ENCODE data around the gene METTL1. TPM values are rescaled to one million over a fixed set of nuclear protein-coding genes. Genes with fewer than 3 reads are reported as not detected.
A peak's percentile ranks its signal among the peaks of the same experiment; 100 is the strongest.

METTL1 gene
- total and polyA plus RNA-seq, 2 donors (not counting 1 experiment from before 2014, with no cell fraction given), result 9.1 to 9.2 TPM

DNA sequence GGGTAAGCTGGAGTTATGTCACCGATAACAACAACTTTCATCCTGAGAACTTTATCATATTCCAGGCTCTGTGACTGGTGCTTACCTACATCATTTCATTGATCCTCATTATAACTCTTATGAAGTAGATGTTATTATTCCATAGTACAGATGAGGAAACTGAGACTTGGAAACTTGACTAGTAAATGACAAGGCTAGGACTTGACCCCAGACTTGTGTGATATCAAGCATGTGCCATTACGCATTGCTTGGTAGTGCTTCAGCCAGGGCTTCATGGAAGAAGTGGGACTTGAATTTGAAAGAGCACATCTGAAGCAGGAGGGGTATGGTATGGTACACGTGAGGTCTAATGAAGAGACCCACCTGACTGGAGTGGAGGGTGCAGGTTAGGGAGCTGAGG is 34.8 kb upstream of the METTL1 start:
- Histone ChIP-seq H3K27me3 (replicated peaks in 1 of 4; ENCODE audit: control extremely low read depth in 1 of 4, control insufficient read depth in 3 of 4, insufficient read depth in 4 of 4, low read length in 3 of 4) (no peaks in the 10 kb centered on the region), H3K4me2 (replicated peaks; ENCODE audit: low read depth, low read length, poor library complexity, severe bottlenecking) (no peak overlapping the region), H3K36me3 (replicated peaks in 1 of 2; ENCODE audit: control extremely low read depth in 1 of 2, control insufficient read depth in 1 of 2, extremely low read depth in 1 of 2, insufficient read depth in 2 of 2, low read length in 1 of 2) (peaks cover 0 to 25% of the 10 kb centered on the region in 2 experiments), H3K27ac (ENCODE audit: low read length in 2 of 2) (no peak overlapping the region), H3K4me1 (ENCODE audit: control insufficient read depth in 2 of 2, insufficient read depth in 2 of 2, low read length in 2 of 2) (no peaks in the 10 kb centered on the region), H3K9me3 (ENCODE audit: control extremely low read depth in 1 of 3, control insufficient read depth in 2 of 3, insufficient read depth in 1 of 3, low read length in 2 of 3) (no peaks in the 10 kb centered on the region), H3K79me2 (ENCODE audit: control insufficient read depth, insufficient read depth, low read length) (no peaks in the 10 kb centered on the region), H4K20me1 (ENCODE audit: control insufficient read depth, insufficient read depth, low read length, poor library complexity, severe bottlenecking) (no peaks in the 10 kb centered on the region), H3K4me3 (ENCODE audit: control extremely low read depth in 1 of 5, extremely low read depth in 1 of 5, insufficient read depth in 1 of 5, low read depth in 2 of 5, low read length in 4 of 5) (no peak overlapping the region), H3K9ac (ENCODE audit: low read length) (no peak overlapping the region), H2AFZ (ENCODE audit: insufficient read depth, low read depth, low read length, poor library complexity, severe bottlenecking) (no peak overlapping the region)
- intact Hi-C loops (cut with micrococcal nuclease), result no loop called here
- ATAC-seq (ENCODE audit: low read depth) (no peak), DNase-seq (no peak)
- no peaks in the 10 kb centered on the region for H3K4me1 Mint-ChIP-seq
- ChIA-PET POLR2A (no interaction called here), CTCF (interaction anchor here (0.9 to 9.6 kb wide), 4 partner anchors 12 to 97 kb away, joined by 3 to 121 read pairs (median 4); partner anchors contain the start of gene AVIL)
- 100% methylated on average over 2 of the region's 3 CpGs for WGBS (ENCODE audit: insufficient coverage)
- no peaks in the 10 kb centered on the region for H3K27me3 Mint-ChIP-seq
- H3K4me3 Mint-ChIP-seq, result no peak overlapping the region
- TF ChIP-seq, protein P1, sequence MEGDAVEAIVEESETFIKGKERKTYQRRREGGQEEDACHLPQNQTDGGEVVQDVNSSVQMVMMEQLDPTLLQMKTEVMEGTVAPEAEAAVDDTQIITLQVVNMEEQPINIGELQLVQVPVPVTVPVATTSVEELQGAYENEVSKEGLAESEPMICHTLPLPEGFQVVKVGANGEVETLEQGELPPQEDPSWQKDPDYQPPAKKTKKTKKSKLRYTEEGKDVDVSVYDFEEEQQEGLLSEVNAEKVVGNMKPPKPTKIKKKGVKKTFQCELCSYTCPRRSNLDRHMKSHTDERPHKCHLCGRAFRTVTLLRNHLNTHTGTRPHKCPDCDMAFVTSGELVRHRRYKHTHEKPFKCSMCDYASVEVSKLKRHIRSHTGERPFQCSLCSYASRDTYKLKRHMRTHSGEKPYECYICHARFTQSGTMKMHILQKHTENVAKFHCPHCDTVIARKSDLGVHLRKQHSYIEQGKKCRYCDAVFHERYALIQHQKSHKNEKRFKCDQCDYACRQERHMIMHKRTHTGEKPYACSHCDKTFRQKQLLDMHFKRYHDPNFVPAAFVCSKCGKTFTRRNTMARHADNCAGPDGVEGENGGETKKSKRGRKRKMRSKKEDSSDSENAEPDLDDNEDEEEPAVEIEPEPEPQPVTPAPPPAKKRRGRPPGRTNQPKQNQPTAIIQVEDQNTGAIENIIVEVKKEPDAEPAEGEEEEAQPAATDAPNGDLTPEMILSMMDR (IDR thresholded peaks at IDR 0.05), result no peak
- no peak for TF ChIP-seq EZH2 (IDR thresholded peaks at IDR 0.05; ENCODE audit: borderline replicate concordance, insufficient read depth, low read depth, low read length, poor library complexity, severe bottlenecking)
- H3K27ac Mint-ChIP-seq, result no peak overlapping the region
- H3K9me3 Mint-ChIP-seq (ENCODE audit: insufficient read depth), result no peaks in the 10 kb centered on the region

DNA sequence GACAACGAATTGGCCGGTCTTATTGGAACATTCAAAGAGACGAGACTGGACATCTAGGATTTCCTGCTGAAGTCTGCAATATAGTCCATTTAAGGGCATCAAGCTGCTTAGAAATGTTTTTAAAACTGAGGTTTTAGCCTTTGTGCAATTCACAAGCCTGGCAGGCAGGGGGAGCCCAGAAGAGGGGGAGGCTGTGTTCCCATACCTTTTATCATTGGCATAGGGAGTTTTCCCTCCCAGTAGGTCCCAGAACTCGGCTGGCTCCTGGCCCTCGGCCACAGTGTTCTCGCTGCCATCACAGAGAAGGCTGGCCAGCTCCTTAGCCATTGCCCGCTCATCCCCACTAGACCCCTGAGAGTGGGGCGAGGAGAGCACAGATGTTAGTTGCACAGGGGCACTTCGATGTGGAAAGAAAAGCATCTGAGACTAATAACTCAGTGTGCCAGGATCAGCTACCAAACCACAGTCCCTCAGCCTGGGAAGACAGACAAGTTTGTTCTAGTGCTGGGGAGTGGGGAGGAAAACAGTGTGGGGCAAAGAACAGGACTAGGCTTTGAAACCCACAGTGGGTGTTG is 31.5 kb upstream of the METTL1 start:
- H3K27me3 ChIP-seq (replicated peaks in 1 of 4; ENCODE audit: control extremely low read depth in 1 of 4, control insufficient read depth in 3 of 4, insufficient read depth in 4 of 4, low read length in 3 of 4), result no peaks in the 10 kb centered on the region
- POLR2A ChIA-PET, result no interaction called here
- Mint-ChIP-seq H3K4me1 (no peaks in the 10 kb centered on the region), H3K27ac (no peak overlapping the region), H3K27me3 (no peaks in the 10 kb centered on the region), H3K4me3 (no peak overlapping the region), H3K9me3 (ENCODE audit: insufficient read depth) (no peaks in the 10 kb centered on the region)
- ATAC-seq (ENCODE audit: low read depth) (peak; percentile 39), DNase-seq (peak; percentile 45)
- no peak for TF ChIP-seq EZH2 (IDR thresholded peaks at IDR 0.05; ENCODE audit: borderline replicate concordance, insufficient read depth, low read depth, low read length, poor library complexity, severe bottlenecking)
- TF ChIP-seq, protein P1 (IDR thresholded peaks at IDR 0.05), result peak; percentile 78
- H3K4me1 ChIP-seq (ENCODE audit: control insufficient read depth in 2 of 2, insufficient read depth in 2 of 2, low read length in 2 of 2), result no peaks in the 10 kb centered on the region
- H3K79me2 ChIP-seq (ENCODE audit: control insufficient read depth, insufficient read depth, low read length), result no peaks in the 10 kb centered on the region
- no peaks in the 10 kb centered on the region for H3K9me3 ChIP-seq (ENCODE audit: control extremely low read depth in 1 of 3, control insufficient read depth in 2 of 3, insufficient read depth in 1 of 3, low read length in 2 of 3)
- H3K4me2 ChIP-seq (replicated peaks; ENCODE audit: low read depth, low read length, poor library complexity, severe bottlenecking), result no peak overlapping the region
- intact Hi-C loops (cut with micrococcal nuclease), result loop anchor here (1.0 kb wide), 1 partner anchor 102 kb away; no protein-coding TSS in a partner anchor
- H4K20me1 ChIP-seq (ENCODE audit: control insufficient read depth, insufficient read depth, low read length, poor library complexity, severe bottlenecking), result no peaks in the 10 kb centered on the region
- H3K27ac ChIP-seq (ENCODE audit: low read length in 2 of 2), result no peak overlapping the region
- peaks cover 0 to 29% of the 10 kb centered on the region in 2 experiments for H3K36me3 ChIP-seq (replicated peaks in 1 of 2; ENCODE audit: control extremely low read depth in 1 of 2, control insufficient read depth in 1 of 2, extremely low read depth in 1 of 2, insufficient read depth in 2 of 2, low read length in 1 of 2)
- H3K9ac ChIP-seq (ENCODE audit: low read length), result no peak overlapping the region
- no peak overlapping the region for H2AFZ ChIP-seq (ENCODE audit: insufficient read depth, low read depth, low read length, poor library complexity, severe bottlenecking)
- WGBS (ENCODE audit: insufficient coverage), result 89% methylated on average over 4 of the region's 9 CpGs
- CTCF ChIA-PET, result interaction anchor here (0.7 to 9.6 kb wide), 19 partner anchors 9 to 106 kb away, joined by 3 to 121 read pairs (median 5); partner anchors contain the start of genes AVIL and TSFM
- H3K4me3 ChIP-seq (ENCODE audit: control extremely low read depth in 1 of 5, extremely low read depth in 1 of 5, insufficient read depth in 1 of 5, low read depth in 2 of 5, low read length in 4 of 5), result no peak overlapping the region
